Tibial nerve (tissue), 4 donors: ENCODE data around the gene F7.
"Not testable (repeated sequence)": the region's sequence is repeated elsewhere in the genome, so short reads cannot be mapped to it uniquely, and the experiment has no call there.

ENCODE experiments used
- EP300 ChIP-seq, 2 donors: sonication (generic); formaldehyde crosslinking; IDR thresholded peaks; one replicate each; pipeline ENCODE4 v1.6.1; 2017; ENCODE audit warnings: antibody characterized with exemption in 2 of 2, mild to moderate bottlenecking in 1 of 2
- POLR2A ChIP-seq, 2 donors: fragments of 450-650 bp; IDR thresholded peaks; one replicate each; pipeline ENCODE4 v1.6.1; 2017; ENCODE audit warnings: antibody characterized with exemption in 2 of 2, mild to moderate bottlenecking in 2 of 2, moderate library complexity in 2 of 2
- TF ChIP-seq, protein P1 (sequence below), 5 experiments: fragments of 200-600 bp in 3 of 5; fragments of 450-650 bp in 2 of 5; sonication (generic) in 3 of 5; IDR thresholded peaks; one replicate each; pipeline ENCODE4 v1.5.1; 2016 to 2019; ENCODE audit warnings: antibody characterized with exemption in 5 of 5, mild to moderate bottlenecking in 3 of 5, moderate library complexity in 2 of 5

DNA sequence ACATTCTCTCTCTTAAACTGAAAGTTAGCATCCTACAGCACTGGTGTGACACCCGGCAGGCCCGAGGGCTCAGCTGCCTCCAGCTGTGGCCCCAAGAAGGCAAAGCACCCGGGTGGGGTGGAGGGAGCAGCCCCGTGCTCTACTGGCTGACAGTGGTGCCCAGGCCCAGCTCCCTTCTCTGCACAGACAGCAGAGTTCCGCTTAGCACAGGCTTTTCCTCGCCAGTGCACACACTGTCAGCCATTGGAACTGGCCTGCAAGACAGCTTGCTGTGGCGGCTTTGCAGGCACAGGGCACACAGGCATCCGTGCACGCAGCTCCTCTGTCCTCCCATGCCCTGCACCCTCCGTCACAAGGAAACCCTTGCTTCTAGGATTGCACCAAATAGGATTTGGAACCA, 3.3 kb upstream of the F7 start:
- TF ChIP-seq, protein P1, sequence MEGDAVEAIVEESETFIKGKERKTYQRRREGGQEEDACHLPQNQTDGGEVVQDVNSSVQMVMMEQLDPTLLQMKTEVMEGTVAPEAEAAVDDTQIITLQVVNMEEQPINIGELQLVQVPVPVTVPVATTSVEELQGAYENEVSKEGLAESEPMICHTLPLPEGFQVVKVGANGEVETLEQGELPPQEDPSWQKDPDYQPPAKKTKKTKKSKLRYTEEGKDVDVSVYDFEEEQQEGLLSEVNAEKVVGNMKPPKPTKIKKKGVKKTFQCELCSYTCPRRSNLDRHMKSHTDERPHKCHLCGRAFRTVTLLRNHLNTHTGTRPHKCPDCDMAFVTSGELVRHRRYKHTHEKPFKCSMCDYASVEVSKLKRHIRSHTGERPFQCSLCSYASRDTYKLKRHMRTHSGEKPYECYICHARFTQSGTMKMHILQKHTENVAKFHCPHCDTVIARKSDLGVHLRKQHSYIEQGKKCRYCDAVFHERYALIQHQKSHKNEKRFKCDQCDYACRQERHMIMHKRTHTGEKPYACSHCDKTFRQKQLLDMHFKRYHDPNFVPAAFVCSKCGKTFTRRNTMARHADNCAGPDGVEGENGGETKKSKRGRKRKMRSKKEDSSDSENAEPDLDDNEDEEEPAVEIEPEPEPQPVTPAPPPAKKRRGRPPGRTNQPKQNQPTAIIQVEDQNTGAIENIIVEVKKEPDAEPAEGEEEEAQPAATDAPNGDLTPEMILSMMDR (IDR thresholded peaks at IDR 0.05), result not testable (repeated sequence)
- TF ChIP-seq POLR2A, EP300 (IDR thresholded peaks at IDR 0.05): not testable (repeated sequence)
